UCSD-AML1 (cell line): Measurements from ENCODE around the gene GRIN2C.
"Not testable (repeated sequence)": the region's sequence is repeated elsewhere in the genome, so short reads cannot be mapped to it uniquely, and the experiment has no call there.

ENCODE experiments used
- DNase-seq: peaks from one replicate; lab custom pipeline; 2025; ENCODE audit not compliant: unreplicated experiment; lab: John Stamatoyannopoulos, UW

GRIN2C gene

GRCh38 chr17:74881073-74881472 is 21.4 kb upstream of the GRIN2C start:
- no peak for DNase-seq

GRCh38 chr17:74879308-74879707 is 19.6 kb upstream of the GRIN2C start:
- no peak for DNase-seq

GRCh38 chr17:74878658-74879057 is 19.0 kb upstream of the GRIN2C start:
- DNase-seq = no peak

GRCh38 chr17:74877592-74878548 is 18.2 kb upstream of the GRIN2C start:
- DNase-seq = no peak

GRCh38 chr17:74875977-74876593 is 16.4 kb upstream of the GRIN2C start:
- DNase-seq = no peak

GRCh38 chr17:74875155-74875976 is 15.7 kb upstream of the GRIN2C start:
- no peak for DNase-seq

GRCh38 chr17:74874615-74875037 is 14.9 kb upstream of the GRIN2C start:
- DNase-seq = no peak

- no peak for DNase-seq
These were observed 14.4 kb upstream of the GRIN2C start for GRCh38 chr17:74873874-74874614.

- DNase-seq = peak; percentile 100
These were observed 13.6 kb upstream of the GRIN2C start for GRCh38 chr17:74873037-74873873.

- DNase-seq = no peak
These were observed 12.8 kb upstream of the GRIN2C start, which contains the start of gene FDXR for GRCh38 chr17:74872313-74873036. Gene FDXR (minus strand): TSS chr17:74872994. CDS start chr17:74872944, 50 bp downstream.

- DNase-seq = no peak
These were observed 11.8 kb upstream of the GRIN2C start for GRCh38 chr17:74871356-74872076.

- no peak for DNase-seq
These were observed 10.8 kb upstream of the GRIN2C start for GRCh38 chr17:74870512-74870911.

GRCh38 chr17:74870028-74870427 is 10.3 kb upstream of the GRIN2C start:
- DNase-seq = not testable (repeated sequence)

GRCh38 chr17:74868908-74869255 is 9.2 kb upstream of the GRIN2C start:
- no peak for DNase-seq

- DNase-seq = peak; percentile 27
These were observed 8.7 kb upstream of the GRIN2C start for GRCh38 chr17:74868251-74868907.

GRCh38 chr17:74866198-74866835 is 6.6 kb upstream of the GRIN2C start:
- no peak for DNase-seq

GRCh38 chr17:74865504-74866197 is 6.0 kb upstream of the GRIN2C start:
- peak; percentile 27 for DNase-seq
